ENCODE measurements around the gene ZNF454.

ZNF454 gene

GRCh38 chr5:178993236-178993765, 52.3 kb downstream of the ZNF454 start:
- no peak for TF ChIP-seq CTCF (IDR thresholded peaks at IDR 0.05; ENCODE audit: control extremely low read depth, extremely low read depth, low read depth, missing control alignments)
- ChIA-PET POLR2A (no interaction called here), CTCF (no interaction called here)
- no peak for DNase-seq (ENCODE audit: extremely low spot score)

GRCh38 chr5:178993955-178994579, 53.1 kb downstream of the ZNF454 start:
- POLR2A ChIA-PET = no interaction called here
- TF ChIP-seq CTCF (IDR thresholded peaks at IDR 0.05; ENCODE audit: control extremely low read depth, extremely low read depth, low read depth, missing control alignments) = no peak
- DNase-seq (ENCODE audit: extremely low spot score) = no peak
- CTCF ChIA-PET = no interaction called here

GRCh38 chr5:178994580-178995340, 53.8 kb downstream of the ZNF454 start, which contains the start of gene GRM6:
TSS of gene GRM6 (minus strand) at chr5:178995320. CDS start at chr5:178994944, 376 bp downstream.
- ChIA-PET CTCF (no interaction called here), POLR2A (no interaction called here)
- DNase-seq (ENCODE audit: extremely low spot score) = no peak
- no peak for TF ChIP-seq CTCF (IDR thresholded peaks at IDR 0.05; ENCODE audit: control extremely low read depth, extremely low read depth, low read depth, missing control alignments)

GRCh38 chr5:178995341-178995690, 54.3 kb downstream of the ZNF454 start:
- ChIA-PET POLR2A (no interaction called here), CTCF (no interaction called here)
- no peak for DNase-seq (ENCODE audit: extremely low spot score)
- TF ChIP-seq CTCF (IDR thresholded peaks at IDR 0.05; ENCODE audit: control extremely low read depth, extremely low read depth, low read depth, missing control alignments) = no peak

GRCh38 chr5:178996156-178996555, 55.2 kb downstream of the ZNF454 start:
- no peak for DNase-seq (ENCODE audit: extremely low spot score)
- CTCF ChIA-PET = no interaction called here
- TF ChIP-seq CTCF (IDR thresholded peaks at IDR 0.05; ENCODE audit: control extremely low read depth, extremely low read depth, low read depth, missing control alignments) = no peak
- POLR2A ChIA-PET = no interaction called here

- TF ChIP-seq CTCF (IDR thresholded peaks at IDR 0.05; ENCODE audit: control extremely low read depth, extremely low read depth, low read depth, missing control alignments) = no peak
- POLR2A ChIA-PET = no interaction called here
- CTCF ChIA-PET = no interaction called here
- no peak for DNase-seq (ENCODE audit: extremely low spot score)
These were observed 56.2 kb downstream of the ZNF454 start for GRCh38 chr5:178997191-178997590.
